GM23338 (cell line): Measurements from ENCODE around the gene PSMG1. TPM values are rescaled to one million over a fixed set of nuclear protein-coding genes. Genes with fewer than 3 reads are reported as not detected.
"Not testable (repeated sequence)": the region's sequence is repeated elsewhere in the genome, so short reads cannot be mapped to it uniquely, and the experiment has no call there.

Experiments used
- ATAC-seq: fragments of 200-7000 bp; cut with Tn5 transposase; 3 replicates; pipeline ENCODE4 v1.9.1; 2020
- DNase-seq: peaks from one replicate; pipeline ENCODE4 v3.0.0-alpha.2; 2015; ENCODE audit warnings: low spot score
- H2AFZ ChIP-seq: fragments of 200-600 bp; sonication (generic); 2 replicates; pipeline ENCODE4 v1.8.0; 2016; ENCODE audit warnings: antibody characterized with exemption, mild to moderate bottlenecking, moderate library complexity
- H3F3A ChIP-seq: fragments of 200-600 bp; sonication (generic); replicated peaks from 2 replicates; pipeline ENCODE4 v1.8.0; 2017; ENCODE audit warnings: antibody characterized with exemption, mixed run types, low read depth
- H3K27ac ChIP-seq: fragments of 200-600 bp; sonication (generic); 2 replicates; pipeline ENCODE4 v1.6.1; 2016; ENCODE audit warnings: low read depth
- H3K27me3 ChIP-seq: fragments of 200-600 bp; sonication (generic); 2 replicates; pipeline ENCODE4 v1.8.0; 2016; ENCODE audit warnings: mild to moderate bottlenecking, mixed run types, moderate library complexity; ENCODE audit not compliant: insufficient read depth
- H3K36me3 ChIP-seq: fragments of 200-600 bp; sonication (generic); 2 replicates; pipeline ENCODE4 v1.8.0; 2016; ENCODE audit warnings: mild to moderate bottlenecking; ENCODE audit not compliant: insufficient read depth
- H3K4me1 ChIP-seq: fragments of 200-600 bp; sonication (generic); 2 replicates; pipeline ENCODE4 v1.8.0; 2016; ENCODE audit warnings: mild to moderate bottlenecking, moderate library complexity; ENCODE audit not compliant: insufficient read depth
- H3K4me2 ChIP-seq: fragments of 200-600 bp; sonication (generic); 2 replicates; pipeline ENCODE4 v1.7.1; 2017; ENCODE audit warnings: mixed run types
- H3K4me3 ChIP-seq: fragments of 200-600 bp; sonication (generic); 2 replicates; pipeline ENCODE4 v1.6.1; 2016; ENCODE audit warnings: mixed run types
- H3K79me2 ChIP-seq: fragments of 200-600 bp; sonication (generic); replicated peaks from 2 replicates; pipeline ENCODE4 v1.8.0; 2017; ENCODE audit warnings: mild to moderate bottlenecking; ENCODE audit not compliant: insufficient read depth
- H3K9me2 ChIP-seq: fragments of 200-600 bp; sonication (generic); 2 replicates; pipeline ENCODE4 v1.8.0; 2017; ENCODE audit not compliant: insufficient read depth
- H4K20me1 ChIP-seq: fragments of 200-600 bp; sonication (generic); replicated peaks from 2 replicates; pipeline ENCODE4 v1.8.0; 2017; ENCODE audit warnings: mild to moderate bottlenecking; ENCODE audit not compliant: insufficient read depth
- H3K27ac Mint-ChIP-seq: 2 replicates; pipeline ENCODE4 v1.8.0; 2020; ENCODE audit warnings: inconsistent platforms, mild to moderate bottlenecking, moderate library complexity, mixed read lengths
- H3K27me3 Mint-ChIP-seq: 3 replicates; pipeline ENCODE4 v1.8.0; 2022; ENCODE audit warnings: low read depth, mild to moderate bottlenecking, moderate library complexity, mixed read lengths, inconsistent platforms; ENCODE audit not compliant: insufficient read depth, poor library complexity
- H3K36me3 Mint-ChIP-seq: 3 replicates; pipeline ENCODE4 v1.8.0; 2021; ENCODE audit warnings: low read depth, mild to moderate bottlenecking, inconsistent platforms, moderate library complexity, mixed read lengths
- H3K4me1 Mint-ChIP-seq: 3 replicates; pipeline ENCODE4 v1.8.0; 2020; ENCODE audit warnings: mild to moderate bottlenecking, inconsistent platforms, mixed read lengths
- H3K4me3 Mint-ChIP-seq: 3 replicates; pipeline ENCODE4 v1.8.0; 2021; ENCODE audit warnings: moderate library complexity, mild to moderate bottlenecking, inconsistent platforms, mixed read lengths
- H3K9me3 Mint-ChIP-seq: 3 replicates; pipeline ENCODE4 v1.8.0; 2020; ENCODE audit warnings: moderate library complexity, mild to moderate bottlenecking, inconsistent platforms, mixed read lengths
- EZH2 ChIP-seq: fragments of 200-600 bp; sonication (generic); IDR thresholded peaks from one replicate; pipeline ENCODE4 v1.8.0; 2017; ENCODE audit warnings: antibody characterized with exemption, mild to moderate bottlenecking, low read depth; ENCODE audit not compliant: unreplicated experiment
- JUNB ChIP-seq: IDR thresholded peaks from one replicate; pipeline ENCODE4 v1.6.1; 2016; ENCODE audit warnings: antibody characterized with exemption; ENCODE audit not compliant: unreplicated experiment
- NANOG ChIP-seq: IDR thresholded peaks from 2 replicates; pipeline ENCODE4 v1.6.1; 2016; ENCODE audit warnings: antibody characterized with exemption, borderline replicate concordance
- POLR2AphosphoS5 ChIP-seq: IDR thresholded peaks from 2 replicates; pipeline ENCODE4 v1.6.1; 2016; ENCODE audit warnings: antibody characterized with exemption, low read depth
- STAT1 ChIP-seq: IDR thresholded peaks from one replicate; pipeline ENCODE4 v1.6.1; 2016; ENCODE audit warnings: antibody characterized with exemption; ENCODE audit not compliant: unreplicated experiment
- polyA plus RNA-seq: library from polyadenylated mRNA; unstranded; fragments of >200 nt; fragmentation: Nextera tagmentation; extraction: Ambion mirVana; gene quantifications from 2 replicates; pipeline ENCODE4 v1.2.1, GENCODE V29; 2016
- total RNA-seq: library from RNA; depleted of rRNA; stranded (reverse); fragments of >200 nt; shearing (Covaris generic); gene quantifications from 2 replicates; pipeline ENCODE4 v1.2.3, GENCODE V29; 2014
- TF ChIP-seq, protein P1 (sequence below), 2 experiments: fragments of 200-600 bp in 1 of 2; sonication (generic) in 1 of 2; conservative IDR thresholded peaks; 2 replicates each; pipeline versions ENCODE4 v1.5.1 to v1.6.1; 2016 to 2017; ENCODE audit warnings: antibody characterized with exemption in 2 of 2, low read depth in 2 of 2, mild to moderate bottlenecking in 2 of 2, moderate library complexity in 1 of 2
- TF ChIP-seq, protein P2 (sequence below): IDR thresholded peaks from one replicate; pipeline ENCODE4 v1.6.1; 2018; ENCODE audit warnings: antibody characterized with exemption; ENCODE audit not compliant: unreplicated experiment
- TF ChIP-seq, protein P3 (sequence below): fragments of 250-450 bp; sonication (Bioruptor Pico); IDR thresholded peaks from 2 replicates; pipeline ENCODE4 v1.5.0; 2020; ENCODE audit warnings: mild to moderate bottlenecking, moderate library complexity

PSMG1 gene
- total and polyA plus RNA-seq, 2 experiments from 2014 or later = 78.4 to 158 TPM

DNA sequence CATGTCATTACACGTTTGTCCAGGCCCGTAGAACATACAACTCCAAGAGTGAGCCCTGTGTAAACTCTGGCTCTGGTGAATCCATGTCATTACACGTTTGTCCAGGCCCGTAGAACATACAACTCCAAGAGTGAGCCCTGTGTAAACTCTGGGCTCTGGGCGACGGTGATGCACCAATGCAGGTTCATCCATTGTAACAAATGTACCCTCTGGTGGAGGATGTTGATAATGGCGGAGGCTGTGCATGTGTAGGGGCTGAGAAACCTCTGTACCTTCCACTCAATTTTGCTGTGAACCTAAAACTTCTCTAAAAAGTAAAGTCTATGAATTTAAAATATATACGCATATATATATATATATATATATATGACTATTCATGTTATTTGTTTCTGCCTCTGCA is 47.1 kb downstream of the PSMG1 start:
- TF ChIP-seq, protein P1, sequence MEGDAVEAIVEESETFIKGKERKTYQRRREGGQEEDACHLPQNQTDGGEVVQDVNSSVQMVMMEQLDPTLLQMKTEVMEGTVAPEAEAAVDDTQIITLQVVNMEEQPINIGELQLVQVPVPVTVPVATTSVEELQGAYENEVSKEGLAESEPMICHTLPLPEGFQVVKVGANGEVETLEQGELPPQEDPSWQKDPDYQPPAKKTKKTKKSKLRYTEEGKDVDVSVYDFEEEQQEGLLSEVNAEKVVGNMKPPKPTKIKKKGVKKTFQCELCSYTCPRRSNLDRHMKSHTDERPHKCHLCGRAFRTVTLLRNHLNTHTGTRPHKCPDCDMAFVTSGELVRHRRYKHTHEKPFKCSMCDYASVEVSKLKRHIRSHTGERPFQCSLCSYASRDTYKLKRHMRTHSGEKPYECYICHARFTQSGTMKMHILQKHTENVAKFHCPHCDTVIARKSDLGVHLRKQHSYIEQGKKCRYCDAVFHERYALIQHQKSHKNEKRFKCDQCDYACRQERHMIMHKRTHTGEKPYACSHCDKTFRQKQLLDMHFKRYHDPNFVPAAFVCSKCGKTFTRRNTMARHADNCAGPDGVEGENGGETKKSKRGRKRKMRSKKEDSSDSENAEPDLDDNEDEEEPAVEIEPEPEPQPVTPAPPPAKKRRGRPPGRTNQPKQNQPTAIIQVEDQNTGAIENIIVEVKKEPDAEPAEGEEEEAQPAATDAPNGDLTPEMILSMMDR (conservative IDR thresholded peaks at IDR 0.05; ENCODE audit: low read depth in 2 of 2) = peak in 1 of 2 experiments; percentile 45; a peak in 2 of 4 replicates
- peak; percentile 36 for DNase-seq

GRCh38 chr21:39134288-39134810 is 48.9 kb downstream of the PSMG1 start:
- H3K9me3 Mint-ChIP-seq = no peaks in the 10 kb centered on the region; the same call in 2 of the 3 replicates
- no peaks in the 10 kb centered on the region for H3K27me3 ChIP-seq
- H3K27ac Mint-ChIP-seq = no peak overlapping the region
- H3K4me3 Mint-ChIP-seq = no peak overlapping the region
- no peaks in the 10 kb centered on the region for H3K36me3 ChIP-seq
- H3K4me3 ChIP-seq = no peak overlapping the region
- no peak overlapping the region for H3K4me2 ChIP-seq
- no peaks in the 10 kb centered on the region for H3K79me2 ChIP-seq
- DNase-seq (no peak), ATAC-seq (no peak)
- H3K4me1 Mint-ChIP-seq = peaks cover 13% of the 10 kb centered on the region; the same call in 2 of the 3 replicates
- no peaks in the 10 kb centered on the region for H3F3A ChIP-seq
- H3K27me3 Mint-ChIP-seq = peaks cover 3% of the 10 kb centered on the region
- no peaks in the 10 kb centered on the region for H3K9me2 ChIP-seq
- no peaks in the 10 kb centered on the region for H3K36me3 Mint-ChIP-seq
- no peak overlapping the region for H3K27ac ChIP-seq
- H2AFZ ChIP-seq = no peak overlapping the region
- H4K20me1 ChIP-seq = no peaks in the 10 kb centered on the region
- peaks cover 15% of the 10 kb centered on the region for H3K4me1 ChIP-seq
- TF ChIP-seq, protein P2, sequence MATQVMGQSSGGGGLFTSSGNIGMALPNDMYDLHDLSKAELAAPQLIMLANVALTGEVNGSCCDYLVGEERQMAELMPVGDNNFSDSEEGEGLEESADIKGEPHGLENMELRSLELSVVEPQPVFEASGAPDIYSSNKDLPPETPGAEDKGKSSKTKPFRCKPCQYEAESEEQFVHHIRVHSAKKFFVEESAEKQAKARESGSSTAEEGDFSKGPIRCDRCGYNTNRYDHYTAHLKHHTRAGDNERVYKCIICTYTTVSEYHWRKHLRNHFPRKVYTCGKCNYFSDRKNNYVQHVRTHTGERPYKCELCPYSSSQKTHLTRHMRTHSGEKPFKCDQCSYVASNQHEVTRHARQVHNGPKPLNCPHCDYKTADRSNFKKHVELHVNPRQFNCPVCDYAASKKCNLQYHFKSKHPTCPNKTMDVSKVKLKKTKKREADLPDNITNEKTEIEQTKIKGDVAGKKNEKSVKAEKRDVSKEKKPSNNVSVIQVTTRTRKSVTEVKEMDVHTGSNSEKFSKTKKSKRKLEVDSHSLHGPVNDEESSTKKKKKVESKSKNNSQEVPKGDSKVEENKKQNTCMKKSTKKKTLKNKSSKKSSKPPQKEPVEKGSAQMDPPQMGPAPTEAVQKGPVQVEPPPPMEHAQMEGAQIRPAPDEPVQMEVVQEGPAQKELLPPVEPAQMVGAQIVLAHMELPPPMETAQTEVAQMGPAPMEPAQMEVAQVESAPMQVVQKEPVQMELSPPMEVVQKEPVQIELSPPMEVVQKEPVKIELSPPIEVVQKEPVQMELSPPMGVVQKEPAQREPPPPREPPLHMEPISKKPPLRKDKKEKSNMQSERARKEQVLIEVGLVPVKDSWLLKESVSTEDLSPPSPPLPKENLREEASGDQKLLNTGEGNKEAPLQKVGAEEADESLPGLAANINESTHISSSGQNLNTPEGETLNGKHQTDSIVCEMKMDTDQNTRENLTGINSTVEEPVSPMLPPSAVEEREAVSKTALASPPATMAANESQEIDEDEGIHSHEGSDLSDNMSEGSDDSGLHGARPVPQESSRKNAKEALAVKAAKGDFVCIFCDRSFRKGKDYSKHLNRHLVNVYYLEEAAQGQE = no peak
- no peak for TF ChIP-seq JUNB
- TF ChIP-seq EZH2 = no peak
- TF ChIP-seq STAT1 = no peak
- TF ChIP-seq, protein P3, sequence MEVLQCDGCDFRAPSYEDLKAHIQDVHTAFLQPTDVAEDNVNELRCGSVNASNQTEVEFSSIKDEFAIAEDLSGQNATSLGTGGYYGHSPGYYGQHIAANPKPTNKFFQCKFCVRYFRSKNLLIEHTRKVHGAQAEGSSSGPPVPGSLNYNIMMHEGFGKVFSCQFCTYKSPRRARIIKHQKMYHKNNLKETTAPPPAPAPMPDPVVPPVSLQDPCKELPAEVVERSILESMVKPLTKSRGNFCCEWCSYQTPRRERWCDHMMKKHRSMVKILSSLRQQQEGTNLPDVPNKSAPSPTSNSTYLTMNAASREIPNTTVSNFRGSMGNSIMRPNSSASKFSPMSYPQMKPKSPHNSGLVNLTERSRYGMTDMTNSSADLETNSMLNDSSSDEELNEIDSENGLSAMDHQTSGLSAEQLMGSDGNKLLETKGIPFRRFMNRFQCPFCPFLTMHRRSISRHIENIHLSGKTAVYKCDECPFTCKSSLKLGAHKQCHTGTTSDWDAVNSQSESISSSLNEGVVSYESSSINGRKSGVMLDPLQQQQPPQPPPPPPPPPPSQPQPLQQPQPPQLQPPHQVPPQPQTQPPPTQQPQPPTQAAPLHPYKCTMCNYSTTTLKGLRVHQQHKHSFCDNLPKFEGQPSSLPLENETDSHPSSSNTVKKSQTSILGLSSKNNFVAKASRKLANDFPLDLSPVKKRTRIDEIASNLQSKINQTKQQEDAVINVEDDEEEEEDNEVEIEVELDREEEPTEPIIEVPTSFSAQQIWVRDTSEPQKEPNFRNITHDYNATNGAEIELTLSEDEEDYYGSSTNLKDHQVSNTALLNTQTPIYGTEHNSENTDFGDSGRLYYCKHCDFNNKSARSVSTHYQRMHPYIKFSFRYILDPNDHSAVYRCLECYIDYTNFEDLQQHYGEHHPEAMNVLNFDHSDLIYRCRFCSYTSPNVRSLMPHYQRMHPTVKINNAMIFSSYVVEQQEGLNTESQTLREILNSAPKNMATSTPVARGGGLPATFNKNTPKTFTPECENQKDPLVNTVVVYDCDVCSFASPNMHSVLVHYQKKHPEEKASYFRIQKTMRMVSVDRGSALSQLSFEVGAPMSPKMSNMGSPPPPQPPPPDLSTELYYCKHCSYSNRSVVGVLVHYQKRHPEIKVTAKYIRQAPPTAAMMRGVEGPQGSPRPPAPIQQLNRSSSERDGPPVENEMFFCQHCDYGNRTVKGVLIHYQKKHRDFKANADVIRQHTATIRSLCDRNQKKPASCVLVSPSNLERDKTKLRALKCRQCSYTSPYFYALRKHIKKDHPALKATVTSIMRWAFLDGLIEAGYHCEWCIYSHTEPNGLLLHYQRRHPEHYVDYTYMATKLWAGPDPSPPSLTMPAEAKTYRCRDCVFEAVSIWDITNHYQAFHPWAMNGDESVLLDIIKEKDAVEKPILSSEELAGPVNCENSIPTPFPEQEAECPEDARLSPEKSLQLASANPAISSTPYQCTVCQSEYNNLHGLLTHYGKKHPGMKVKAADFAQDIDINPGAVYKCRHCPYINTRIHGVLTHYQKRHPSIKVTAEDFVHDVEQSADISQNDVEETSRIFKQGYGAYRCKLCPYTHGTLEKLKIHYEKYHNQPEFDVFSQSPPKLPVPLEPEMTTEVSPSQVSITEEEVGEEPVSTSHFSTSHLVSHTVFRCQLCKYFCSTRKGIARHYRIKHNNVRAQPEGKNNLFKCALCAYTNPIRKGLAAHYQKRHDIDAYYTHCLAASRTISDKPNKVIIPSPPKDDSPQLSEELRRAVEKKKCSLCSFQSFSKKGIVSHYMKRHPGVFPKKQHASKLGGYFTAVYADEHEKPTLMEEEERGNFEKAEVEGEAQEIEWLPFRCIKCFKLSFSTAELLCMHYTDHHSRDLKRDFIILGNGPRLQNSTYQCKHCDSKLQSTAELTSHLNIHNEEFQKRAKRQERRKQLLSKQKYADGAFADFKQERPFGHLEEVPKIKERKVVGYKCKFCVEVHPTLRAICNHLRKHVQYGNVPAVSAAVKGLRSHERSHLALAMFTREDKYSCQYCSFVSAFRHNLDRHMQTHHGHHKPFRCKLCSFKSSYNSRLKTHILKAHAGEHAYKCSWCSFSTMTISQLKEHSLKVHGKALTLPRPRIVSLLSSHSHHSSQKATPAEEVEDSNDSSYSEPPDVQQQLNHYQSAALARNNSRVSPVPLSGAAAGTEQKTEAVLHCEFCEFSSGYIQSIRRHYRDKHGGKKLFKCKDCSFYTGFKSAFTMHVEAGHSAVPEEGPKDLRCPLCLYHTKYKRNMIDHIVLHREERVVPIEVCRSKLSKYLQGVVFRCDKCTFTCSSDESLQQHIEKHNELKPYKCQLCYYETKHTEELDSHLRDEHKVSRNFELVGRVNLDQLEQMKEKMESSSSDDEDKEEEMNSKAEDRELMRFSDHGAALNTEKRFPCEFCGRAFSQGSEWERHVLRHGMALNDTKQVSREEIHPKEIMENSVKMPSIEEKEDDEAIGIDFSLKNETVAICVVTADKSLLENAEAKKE (CRISPR knock-in tag) = no peak
- no peak for TF ChIP-seq POLR2AphosphoS5
- TF ChIP-seq NANOG = no peak

More for the DNA sequence above, 47.1 kb downstream of the PSMG1 start:
- H3K4me1 ChIP-seq = peaks cover 15% of the 10 kb centered on the region
- H3K36me3 ChIP-seq, H3K27me3 Mint-ChIP-seq, H3K4me3 Mint-ChIP-seq, H3K9me3 Mint-ChIP-seq, H3K27ac Mint-ChIP-seq, ATAC-seq, H3F3A ChIP-seq, H3K79me2 ChIP-seq, H3K27me3 ChIP-seq, H3K4me3 ChIP-seq, H3K9me2 ChIP-seq, H4K20me1 ChIP-seq, H3K36me3 Mint-ChIP-seq, H2AFZ ChIP-seq, H3K4me2 ChIP-seq, H3K27ac ChIP-seq: not testable (repeated sequence)
- H3K4me1 Mint-ChIP-seq = peaks cover 13% of the 10 kb centered on the region; the same call in 2 of the 3 replicates
